AML-193 (cell line): ENCODE results near the gene CTDSPL2.
"Not testable (repeated sequence)": the region's sequence is repeated elsewhere in the genome, so short reads cannot be mapped to it uniquely, and the experiment has no call there.

Experiments
- DNase-seq, 2 experiments: peaks; one replicate each; lab custom pipeline; 2025; lab: John Stamatoyannopoulos, UW

Gene CTDSPL2

GRCh38 chr15:44541282-44541958, 114.0 kb downstream of the CTDSPL2 start:
- DNase-seq: no peak

DNA sequence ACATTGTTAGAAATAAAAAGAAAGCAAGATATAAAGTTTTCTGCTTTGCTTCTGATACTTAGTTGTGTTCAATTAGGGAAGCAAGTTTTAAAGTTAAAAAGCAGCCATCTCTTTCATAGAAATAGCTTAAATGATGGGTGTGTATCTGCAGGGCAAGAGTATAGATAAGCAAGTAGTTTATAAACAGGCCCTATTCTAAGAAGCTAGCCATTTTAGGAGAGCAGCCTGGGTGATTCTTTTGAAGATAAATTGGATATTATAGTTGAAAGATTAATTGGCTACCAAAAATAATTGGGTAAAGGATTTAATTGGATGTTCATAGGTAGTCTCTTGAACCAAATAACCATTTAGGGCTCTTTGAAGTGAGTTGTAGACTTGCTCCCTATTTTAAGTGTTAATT, 115.2 kb downstream of the CTDSPL2 start:
- no peak for DNase-seq

- DNase-seq: not testable (repeated sequence)
Observed at GRCh38 chr15:44544745-44545144, 117.3 kb downstream of the CTDSPL2 start.

GRCh38 chr15:44545913-44546802, 118.7 kb downstream of the CTDSPL2 start:
- DNase-seq: no peak

DNA sequence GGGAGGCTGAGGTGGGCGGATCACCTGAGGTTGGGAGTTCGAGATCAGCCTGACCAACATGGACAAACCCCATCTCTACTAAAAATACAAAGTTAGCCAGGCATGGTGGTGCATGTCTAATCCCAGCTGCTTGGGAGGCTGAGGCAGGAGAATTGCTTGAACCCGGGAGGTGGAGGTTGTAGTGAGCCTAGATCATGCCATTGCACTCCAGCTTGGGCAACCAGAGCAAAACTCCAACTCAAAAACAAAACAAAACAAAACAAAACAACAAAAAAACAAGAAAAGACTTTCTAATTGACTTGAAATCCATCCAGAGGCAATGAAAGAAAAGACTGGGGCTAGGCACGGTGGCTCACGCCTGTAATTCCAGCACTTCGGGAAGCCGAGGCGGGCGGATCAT, 121.7 kb downstream of the CTDSPL2 start:
- not testable (repeated sequence) for DNase-seq

DNA sequence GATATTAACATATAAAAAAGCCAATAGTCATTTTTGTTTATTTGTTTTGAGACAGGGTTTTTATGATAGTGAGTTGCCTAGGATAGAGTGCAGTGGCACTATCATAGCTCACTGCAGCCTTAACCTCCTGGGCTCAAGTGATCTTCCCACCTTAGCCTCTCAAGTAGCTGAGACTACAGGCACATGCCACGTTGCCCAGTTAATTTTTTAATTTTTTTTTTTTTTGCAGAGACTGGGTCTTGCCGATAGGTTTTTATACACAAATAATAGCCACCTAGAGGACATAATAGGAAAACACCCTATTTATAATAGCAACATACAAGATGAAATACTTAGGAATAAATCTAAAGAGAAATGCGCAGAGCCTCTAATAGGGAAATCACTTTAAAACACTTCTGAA, 122.8 kb downstream of the CTDSPL2 start:
- DNase-seq: peak in 1 of 2 experiments; percentile 11

GRCh38 chr15:44550734-44551133, 123.3 kb downstream of the CTDSPL2 start:
- DNase-seq: no peak

- DNase-seq: no peak
Observed at GRCh38 chr15:44554934-44555723, 127.7 kb downstream of the CTDSPL2 start.

DNA sequence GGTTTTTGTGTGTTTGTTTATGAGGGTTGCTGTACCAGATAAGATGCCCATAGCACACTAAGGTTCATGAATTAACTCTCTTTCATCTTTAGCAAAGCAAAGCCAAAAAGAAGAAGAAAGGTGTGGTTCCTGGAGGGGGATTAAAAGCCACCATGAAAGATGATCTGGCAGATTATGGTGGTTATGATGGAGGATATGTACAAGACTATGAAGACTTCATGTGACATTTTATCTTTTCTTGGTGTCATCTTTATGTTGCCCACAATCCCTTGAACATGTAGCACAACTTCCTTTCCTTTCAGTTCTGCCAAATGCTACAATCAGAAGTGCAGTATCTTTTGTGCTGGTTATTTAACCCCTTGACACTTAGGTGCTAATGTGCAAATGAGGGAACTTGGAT, 133.5 kb downstream of the CTDSPL2 start:
- not testable (repeated sequence) for DNase-seq

DNA sequence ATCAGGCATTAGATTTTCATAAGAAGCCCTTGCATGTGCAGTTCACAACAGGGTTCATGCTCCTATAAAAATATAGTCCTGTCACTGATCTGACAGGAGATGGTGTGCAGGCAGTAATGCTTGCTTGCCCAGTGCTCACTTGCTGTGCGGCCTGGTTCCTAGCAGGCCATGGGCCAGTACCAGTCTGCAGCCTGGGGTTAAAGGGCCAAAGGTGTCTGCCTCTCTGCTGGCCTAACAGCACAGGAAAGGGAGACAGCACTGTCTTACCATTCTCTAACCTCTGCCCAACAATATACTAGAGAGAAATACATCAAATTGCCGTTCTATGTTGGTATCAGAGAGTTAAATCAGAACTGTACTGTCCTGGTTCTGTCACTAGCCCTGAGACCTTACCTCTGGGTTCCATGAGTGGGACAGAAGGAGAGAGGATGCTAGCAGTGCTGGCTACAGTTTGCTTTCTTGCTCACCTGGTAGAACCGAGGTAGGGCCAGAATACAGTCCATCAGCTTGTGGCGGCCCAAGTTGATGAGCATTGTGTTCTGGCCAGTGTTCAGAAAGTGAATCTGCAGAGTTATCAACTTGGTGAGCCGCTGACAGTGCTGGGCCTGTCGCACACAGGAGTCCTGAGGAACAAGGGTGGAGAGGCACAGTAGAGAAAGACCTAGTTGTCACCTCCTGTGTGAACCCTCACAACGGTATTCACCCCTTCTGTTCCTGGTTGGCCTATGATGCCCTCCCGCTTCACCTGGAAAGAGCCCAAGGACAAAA, 138.1 kb downstream of the CTDSPL2 start:
- DNase-seq: no peak

DNA sequence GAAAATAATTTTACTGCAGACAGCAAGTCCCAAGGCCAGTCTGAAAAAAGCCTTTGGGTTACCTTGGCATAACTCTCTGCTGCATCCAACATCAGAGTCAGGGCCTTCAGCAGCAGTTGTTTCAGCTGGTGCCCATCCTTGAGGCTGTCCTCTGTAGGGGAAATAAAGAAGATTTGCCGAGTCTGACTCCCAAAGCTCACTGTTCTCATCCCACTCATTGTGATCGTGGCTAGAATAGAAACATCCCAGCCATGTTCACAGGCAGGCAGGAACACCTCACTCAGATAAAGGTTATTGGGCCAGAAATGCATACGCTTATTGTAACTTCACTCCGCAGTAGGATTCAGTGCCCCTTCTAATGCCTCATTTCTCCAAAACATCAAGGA, 138.7 kb downstream of the CTDSPL2 start:
- DNase-seq: no peak

GRCh38 chr15:44568338-44568737, 140.9 kb downstream of the CTDSPL2 start:
- DNase-seq: no peak

DNA sequence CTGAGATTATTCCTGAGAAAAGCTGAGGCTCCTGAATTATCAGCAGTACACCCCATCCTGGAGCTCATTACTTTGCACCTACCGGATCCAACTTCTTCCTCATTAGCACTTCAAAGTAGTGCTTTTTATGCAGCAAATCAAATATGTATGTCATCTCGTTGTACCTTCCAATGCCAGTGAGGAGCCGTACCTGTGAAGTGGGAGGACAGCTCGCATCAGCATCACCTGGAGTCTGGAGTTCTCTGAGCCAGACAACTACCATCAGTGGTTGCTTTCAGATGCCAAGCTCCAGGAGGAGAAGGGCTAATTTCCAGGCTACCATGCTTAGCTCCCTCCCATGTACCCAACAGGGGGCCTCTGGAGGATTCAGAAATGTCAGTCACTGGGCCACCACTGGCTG, 141.9 kb downstream of the CTDSPL2 start:
- DNase-seq: no peak

DNA sequence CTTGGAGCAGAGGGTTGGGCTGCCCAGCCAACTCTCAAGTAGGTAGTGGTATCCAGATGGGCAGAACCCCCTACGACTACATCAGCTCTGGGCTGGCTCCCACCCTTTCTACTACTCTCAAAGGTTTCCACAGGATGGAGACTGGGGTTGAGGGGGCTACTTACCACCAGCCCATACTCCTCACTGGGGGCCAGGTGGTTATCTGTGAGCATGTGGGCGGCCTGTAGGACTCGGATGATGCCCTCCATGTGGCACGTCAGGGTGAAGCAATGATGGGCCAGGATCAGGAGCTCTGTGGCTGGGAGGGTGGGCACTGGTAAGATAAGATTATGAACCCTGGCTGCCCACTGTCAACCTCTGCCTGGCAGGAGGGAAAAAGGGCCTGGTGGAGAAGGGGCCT, 142.9 kb downstream of the CTDSPL2 start:
- no peak for DNase-seq

DNA sequence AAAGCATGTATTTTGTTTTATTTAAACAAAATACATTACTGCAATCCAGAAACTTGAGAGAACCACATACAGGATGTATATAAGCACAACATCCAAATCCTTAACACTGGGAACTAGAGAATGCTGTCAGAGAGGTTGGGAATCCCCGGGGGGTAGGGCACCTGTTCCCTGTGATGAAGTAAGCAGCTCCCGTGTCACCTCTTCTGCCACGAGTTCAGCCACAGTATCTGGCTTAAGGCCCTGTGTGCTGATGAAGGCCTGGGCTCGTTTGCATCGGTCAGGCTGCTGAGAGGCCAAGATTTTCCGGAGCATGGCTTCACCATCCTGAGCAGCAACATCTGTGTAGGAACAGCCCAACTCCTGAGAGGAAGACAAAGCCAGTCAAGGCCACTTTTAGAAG, 146.0 kb downstream of the CTDSPL2 start:
- DNase-seq: no peak

GRCh38 chr15:44574734-44575133, 147.3 kb downstream of the CTDSPL2 start:
- no peak for DNase-seq
